Keratinocyte (primary cell): ENCODE measurements around the gene OGFOD3. TPM values are rescaled to one million over a fixed set of nuclear protein-coding genes. Genes with fewer than 3 reads are reported as not detected.
"Not testable (repeated sequence)": the region's sequence is repeated elsewhere in the genome, so short reads cannot be mapped to it uniquely, and the experiment has no call there.

Experiments used
- DNase-seq: peaks from one replicate; pipeline ENCODE4 v3.0.0-alpha.2; 2011; ENCODE audit warnings: low read depth, missing footprints, low spot score
- FAIRE-seq: peaks from 2 replicates; lab custom pipeline; 2011; peaks lifted over from hg19 to GRCh38; lab: Jason Lieb, UNC
- H2AFZ ChIP-seq: 2 replicates; pipeline ENCODE4 v1.6.0; 2012; ENCODE audit warnings: low read length, control low read depth, inconsistent platforms; ENCODE audit not compliant: control insufficient read depth
- H3K27ac ChIP-seq: 2 replicates; pipeline ENCODE4 v1.5.1; 2011; ENCODE audit warnings: low read length; ENCODE audit not compliant: control insufficient read depth, insufficient read depth
- H3K27me3 ChIP-seq: 3 replicates; pipeline ENCODE4 v1.6.0; 2011; ENCODE audit warnings: low read length; ENCODE audit not compliant: control insufficient read depth, insufficient read depth; ENCODE audit errors: extremely low read depth
- H3K36me3 ChIP-seq, 2 experiments: 2 replicates in 1 of 2; 3 replicates in 1 of 2; pipeline ENCODE4 v1.5.1; 2011; ENCODE audit warnings: low read length in 2 of 2, mild to moderate bottlenecking in 1 of 2; ENCODE audit not compliant: control insufficient read depth in 2 of 2, insufficient read depth in 2 of 2; ENCODE audit errors: extremely low read depth in 1 of 2
- H3K4me1 ChIP-seq: 3 replicates; pipeline ENCODE4 v1.5.1; 2011; ENCODE audit warnings: low read length; ENCODE audit not compliant: control insufficient read depth, insufficient read depth; ENCODE audit errors: extremely low read depth
- H3K4me2 ChIP-seq: 3 replicates; pipeline ENCODE4 v1.6.0; 2011; ENCODE audit warnings: low read depth, low read length; ENCODE audit not compliant: control insufficient read depth, insufficient read depth; ENCODE audit errors: extremely low read depth
- H3K4me3 ChIP-seq, 3 experiments: fragments of 200-600 bp in 1 of 3; sonication (generic) in 1 of 3; 2 replicates in 2 of 3; 3 replicates in 1 of 3; pipeline ENCODE4 v1.5.1; 2011 to 2016; ENCODE audit warnings: low read length in 3 of 3, mild to moderate bottlenecking in 3 of 3, control low read depth in 2 of 3, inconsistent platforms in 1 of 3, low read depth in 1 of 3, mixed read lengths in 1 of 3, mixed run types in 1 of 3, moderate library complexity in 1 of 3; ENCODE audit not compliant: control insufficient read depth in 2 of 3, insufficient read depth in 2 of 3; ENCODE audit errors: extremely low read depth in 1 of 3
- H3K79me2 ChIP-seq: 2 replicates; pipeline ENCODE4 v1.6.0; 2012; ENCODE audit warnings: low read length; ENCODE audit not compliant: control insufficient read depth, insufficient read depth
- H3K9ac ChIP-seq: 3 replicates; pipeline ENCODE4 v1.6.0; 2011; ENCODE audit warnings: low read length; ENCODE audit not compliant: control insufficient read depth, insufficient read depth; ENCODE audit errors: extremely low read depth
- H3K9me1 ChIP-seq: 3 replicates; pipeline ENCODE4 v1.6.0; 2011; ENCODE audit warnings: low read length; ENCODE audit not compliant: control insufficient read depth, insufficient read depth; ENCODE audit errors: extremely low read depth
- H3K9me3 ChIP-seq: 2 replicates; pipeline ENCODE4 v1.5.1; 2012; ENCODE audit warnings: low read depth, low read length; ENCODE audit not compliant: control insufficient read depth
- H4K20me1 ChIP-seq: 3 replicates; pipeline ENCODE4 v1.6.0; 2011; ENCODE audit warnings: low read length; ENCODE audit not compliant: control insufficient read depth, insufficient read depth; ENCODE audit errors: extremely low read depth
- EZH2 ChIP-seq: IDR thresholded peaks from one replicate; pipeline ENCODE4 v1.6.1; 2012; ENCODE audit warnings: inconsistent platforms, mild to moderate bottlenecking, low read length, moderate library complexity
- dilution Hi-C: fragments of 300-500 bp; cut with MboI; formaldehyde crosslinking; loops from one replicate; pipeline ENCODE4 v1.7.0; 2020; ENCODE audit warnings: low sequenced_read_pairs; ENCODE audit not compliant: extremely low pct_ligation_motif_present
- polyA plus RNA-seq, 5 experiments: library from polyadenylated mRNA; depleted of rRNA in 3 of 5; stranded (reverse) in 3 of 5; stranded (forward) in 1 of 5; unstranded in 1 of 5; fragments of >200 nt; gene quantifications; 1 replicate in 1 of 5; 2 replicates in 3 of 5; 3 replicates in 1 of 5; pipeline versions ENCODE4 v1.2.1 to v1.2.3, GENCODE V29; 2011 to 2012; ENCODE audit warnings: missing spikeins in 2 of 5, low read depth in 1 of 5, low replicate concordance in 1 of 5
- TF ChIP-seq, protein P1 (sequence below), 3 experiments: IDR thresholded peaks in 1 of 3; conservative IDR thresholded peaks in 1 of 3; optimal IDR thresholded peaks in 1 of 3; 2 replicates in 2 of 3; 3 replicates in 1 of 3; pipeline versions ENCODE3 to v1.5.1; 2011; ENCODE audit warnings: low read length in 3 of 3, mild to moderate bottlenecking in 3 of 3, moderate library complexity in 2 of 3, control low read depth in 1 of 3, inconsistent platforms in 1 of 3; ENCODE audit not compliant: insufficient read depth in 2 of 3; ENCODE audit errors: extremely low read depth in 1 of 3

OGFOD3 gene
- polyA plus RNA-seq, 1 donor (not counting 4 experiments of a cell fraction or from before 2014, with no cell fraction given), result 10.8 TPM

DNA sequence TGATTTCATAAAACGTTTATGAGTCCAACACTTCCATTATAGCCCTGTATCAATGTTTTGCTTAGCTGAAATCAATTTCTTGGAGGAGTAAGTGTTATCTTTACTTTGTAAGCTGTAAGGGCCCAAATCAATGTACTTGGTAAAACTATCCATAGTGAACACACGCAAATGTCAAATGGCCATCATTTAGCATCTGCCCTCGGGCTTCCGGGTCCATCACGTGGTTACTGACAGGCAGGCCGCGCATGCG, 39.5 kb upstream of the OGFOD3 start:
- no peaks in the 10 kb centered on the region for H3K9me3 ChIP-seq
- H3K4me1 ChIP-seq, result peaks cover 15% of the 10 kb centered on the region
- peak overlapping the region; percentile 68 for H3K4me2 ChIP-seq
- peak; percentile 48 for FAIRE-seq
- H3K36me3 ChIP-seq, result peaks cover 3% of the 10 kb centered on the region in 2 experiments
- dilution Hi-C loops, result no loop called here
- H4K20me1 ChIP-seq, result no peaks in the 10 kb centered on the region
- H3K9ac ChIP-seq, result peak overlapping the region; percentile 91
- peak overlapping the region; percentile 90 for H3K27ac ChIP-seq
- TF ChIP-seq, protein P1, sequence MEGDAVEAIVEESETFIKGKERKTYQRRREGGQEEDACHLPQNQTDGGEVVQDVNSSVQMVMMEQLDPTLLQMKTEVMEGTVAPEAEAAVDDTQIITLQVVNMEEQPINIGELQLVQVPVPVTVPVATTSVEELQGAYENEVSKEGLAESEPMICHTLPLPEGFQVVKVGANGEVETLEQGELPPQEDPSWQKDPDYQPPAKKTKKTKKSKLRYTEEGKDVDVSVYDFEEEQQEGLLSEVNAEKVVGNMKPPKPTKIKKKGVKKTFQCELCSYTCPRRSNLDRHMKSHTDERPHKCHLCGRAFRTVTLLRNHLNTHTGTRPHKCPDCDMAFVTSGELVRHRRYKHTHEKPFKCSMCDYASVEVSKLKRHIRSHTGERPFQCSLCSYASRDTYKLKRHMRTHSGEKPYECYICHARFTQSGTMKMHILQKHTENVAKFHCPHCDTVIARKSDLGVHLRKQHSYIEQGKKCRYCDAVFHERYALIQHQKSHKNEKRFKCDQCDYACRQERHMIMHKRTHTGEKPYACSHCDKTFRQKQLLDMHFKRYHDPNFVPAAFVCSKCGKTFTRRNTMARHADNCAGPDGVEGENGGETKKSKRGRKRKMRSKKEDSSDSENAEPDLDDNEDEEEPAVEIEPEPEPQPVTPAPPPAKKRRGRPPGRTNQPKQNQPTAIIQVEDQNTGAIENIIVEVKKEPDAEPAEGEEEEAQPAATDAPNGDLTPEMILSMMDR (optimal IDR thresholded peaks at IDR 0.05 in 1 of 3, IDR thresholded peaks at IDR 0.05 in 1 of 3, conservative IDR thresholded peaks at IDR 0.05 in 1 of 3; ENCODE audit: extremely low read depth in 1 of 3, insufficient read depth in 2 of 3, low read length in 3 of 3), result no peak
- TF ChIP-seq EZH2, result no peak
- DNase-seq, result no peak
- H3K79me2 ChIP-seq, result peaks cover 6% of the 10 kb centered on the region
- no peak overlapping the region for H2AFZ ChIP-seq
- no peaks in the 10 kb centered on the region for H3K27me3 ChIP-seq
- peak overlapping the region; percentile 68 to 81 (median 70) for H3K4me3 ChIP-seq
- H3K9me1 ChIP-seq, result no peaks in the 10 kb centered on the region

GRCh38 chr17:82457073-82457928, 38.9 kb upstream of the OGFOD3 start:
- H3K79me2 ChIP-seq, result peaks cover 6% of the 10 kb centered on the region
- H3K27me3 ChIP-seq, result no peaks in the 10 kb centered on the region
- no peaks in the 10 kb centered on the region for H4K20me1 ChIP-seq
- TF ChIP-seq, protein P1 (optimal IDR thresholded peaks at IDR 0.05 in 1 of 3, IDR thresholded peaks at IDR 0.05 in 1 of 3, conservative IDR thresholded peaks at IDR 0.05 in 1 of 3; ENCODE audit: extremely low read depth in 1 of 3, insufficient read depth in 2 of 3, low read length in 3 of 3), result no peak
- no peak for TF ChIP-seq EZH2
- no peak overlapping the region for H2AFZ ChIP-seq
- dilution Hi-C loops, result no loop called here
- peak overlapping the region; percentile 91 for H3K9ac ChIP-seq
- peak overlapping the region; percentile 20 to 81 (median 70) for H3K4me3 ChIP-seq
- peak overlapping the region; percentile 90 for H3K27ac ChIP-seq
- H3K9me3 ChIP-seq, result no peaks in the 10 kb centered on the region
- no peaks in the 10 kb centered on the region for H3K9me1 ChIP-seq
- peaks cover 1 to 3% of the 10 kb centered on the region in 2 experiments for H3K36me3 ChIP-seq
- no peak for FAIRE-seq
- peak overlapping the region; percentile 68 for H3K4me2 ChIP-seq
- DNase-seq, result no peak
- H3K4me1 ChIP-seq, result peaks cover 15% of the 10 kb centered on the region

DNA sequence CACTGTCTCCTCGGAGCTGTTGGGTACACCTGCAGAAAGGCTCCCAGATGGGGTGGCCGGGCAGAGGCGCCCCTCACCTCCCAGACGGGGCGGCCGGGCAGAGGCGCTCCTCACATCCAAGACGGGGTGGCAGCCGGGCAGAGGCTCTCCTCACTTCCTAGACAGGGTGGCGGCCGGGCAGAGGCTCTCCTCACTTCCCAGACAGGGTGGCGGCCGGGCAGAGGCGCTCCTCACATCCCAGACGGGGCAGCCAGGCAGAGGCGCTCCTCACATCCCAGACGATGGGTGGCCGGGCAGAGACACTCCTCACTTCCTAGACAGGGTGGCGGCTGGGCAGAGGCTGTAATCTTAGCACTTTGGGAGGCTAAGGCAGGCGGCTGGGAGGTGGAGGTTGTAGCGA, 35.3 kb upstream of the OGFOD3 start:
- H3K27me3 ChIP-seq, H3K27ac ChIP-seq, H3K4me2 ChIP-seq, H2AFZ ChIP-seq, H3K9me1 ChIP-seq, H4K20me1 ChIP-seq, DNase-seq, FAIRE-seq, H3K4me3 ChIP-seq, H3K9me3 ChIP-seq, dilution Hi-C loops, H3K9ac ChIP-seq, H3K36me3 ChIP-seq: not testable (repeated sequence)
- peaks cover 12% of the 10 kb centered on the region for H3K79me2 ChIP-seq
- H3K4me1 ChIP-seq, result peaks cover 24% of the 10 kb centered on the region

- DNase-seq, H3K9me1 ChIP-seq, H2AFZ ChIP-seq, H3K4me2 ChIP-seq, H3K27ac ChIP-seq, H3K4me3 ChIP-seq, H3K9me3 ChIP-seq, H3K36me3 ChIP-seq, H3K9ac ChIP-seq, dilution Hi-C loops, H4K20me1 ChIP-seq, H3K27me3 ChIP-seq, FAIRE-seq: not testable (repeated sequence)
- peaks cover 24% of the 10 kb centered on the region for H3K4me1 ChIP-seq
- peaks cover 12% of the 10 kb centered on the region for H3K79me2 ChIP-seq
Observed at GRCh38 chr17:82453151-82453550, 34.8 kb upstream of the OGFOD3 start.
